Left renal pelvis (tissue), 4 donors: ENCODE measurements around the gene SLC24A3. TPM values are rescaled to one million over a fixed set of nuclear protein-coding genes. Genes with fewer than 3 reads are reported as not detected.

Source experiments
- DNase-seq, 4 donors: peaks; one replicate each; pipeline ENCODE4 v3.0.0-alpha.2; 2013; ENCODE audit warnings: low read depth in 4 of 4, low spot score in 3 of 4
- polyA plus RNA-seq, 4 donors: library from polyadenylated mRNA; unstranded; fragments of 120-200 nt; gene quantifications; one replicate each; pipeline ENCODE4 v1.2.1, GENCODE V29; 2013; ENCODE audit not compliant: insufficient read length in 4 of 4

SLC24A3 gene
- polyA plus RNA-seq, 4 donors = 4.1 to 26.8 (median 6.0) TPM

GRCh38 chr20:19568128-19568527 is 355.7 kb downstream of the SLC24A3 start:
- DNase-seq = no peak

- peak in 1 of 4 donors; percentile 32 for DNase-seq
These were observed 359.6 kb downstream of the SLC24A3 start for GRCh38 chr20:19571996-19572395.

DNA sequence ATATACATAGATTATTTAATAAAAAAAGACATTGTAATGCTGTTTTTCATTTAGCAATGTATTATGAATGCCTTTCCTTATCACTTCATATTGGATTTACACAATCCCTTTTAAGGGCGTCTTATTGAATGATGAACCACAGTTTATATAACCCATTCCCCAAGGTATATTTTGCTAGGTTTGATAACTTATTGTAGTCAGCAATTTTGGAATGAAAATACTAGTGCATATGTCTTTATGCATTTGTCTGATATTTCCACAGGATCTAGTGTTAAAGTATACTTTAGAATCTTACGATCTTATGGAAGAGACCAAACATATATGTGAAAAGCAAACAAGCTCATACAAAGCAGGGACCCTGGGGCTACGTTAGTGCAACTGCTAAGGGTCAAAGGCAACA is 365.2 kb downstream of the SLC24A3 start:
- no peak for DNase-seq

GRCh38 chr20:19582782-19583181 is 370.3 kb downstream of the SLC24A3 start:
- DNase-seq = no peak

- peak in 3 of 4 donors; percentile 41 to 54 (median 49) for DNase-seq
These were observed 371.2 kb downstream of the SLC24A3 start for GRCh38 chr20:19583532-19584175.

DNA sequence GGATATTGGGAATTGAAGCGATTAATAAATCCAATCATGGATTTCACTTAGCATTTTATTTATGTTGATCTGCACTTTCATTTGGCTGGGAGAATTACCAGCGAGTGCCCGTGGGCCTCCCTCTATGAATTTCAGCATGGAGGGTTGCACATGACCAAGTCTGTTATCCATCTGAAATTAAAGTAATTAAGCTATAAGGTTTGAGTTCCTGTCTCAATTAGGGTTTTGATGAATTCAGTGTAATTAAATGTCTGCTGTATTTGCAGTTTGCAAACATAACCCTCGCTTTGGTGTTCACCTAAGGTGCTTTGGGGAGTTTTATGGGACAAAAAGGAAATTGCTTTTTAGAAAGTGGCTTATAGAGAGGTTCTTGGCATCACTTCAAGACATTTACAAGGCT is 375.8 kb downstream of the SLC24A3 start:
- no peak for DNase-seq

- no peak for DNase-seq
These were observed 376.3 kb downstream of the SLC24A3 start for GRCh38 chr20:19588732-19589131.

- DNase-seq = no peak
These were observed 377.4 kb downstream of the SLC24A3 start for GRCh38 chr20:19589787-19590362.

GRCh38 chr20:19590382-19590781 is 377.9 kb downstream of the SLC24A3 start:
- DNase-seq = no peak

GRCh38 chr20:19593762-19594161 is 381.3 kb downstream of the SLC24A3 start:
- no peak for DNase-seq

DNA sequence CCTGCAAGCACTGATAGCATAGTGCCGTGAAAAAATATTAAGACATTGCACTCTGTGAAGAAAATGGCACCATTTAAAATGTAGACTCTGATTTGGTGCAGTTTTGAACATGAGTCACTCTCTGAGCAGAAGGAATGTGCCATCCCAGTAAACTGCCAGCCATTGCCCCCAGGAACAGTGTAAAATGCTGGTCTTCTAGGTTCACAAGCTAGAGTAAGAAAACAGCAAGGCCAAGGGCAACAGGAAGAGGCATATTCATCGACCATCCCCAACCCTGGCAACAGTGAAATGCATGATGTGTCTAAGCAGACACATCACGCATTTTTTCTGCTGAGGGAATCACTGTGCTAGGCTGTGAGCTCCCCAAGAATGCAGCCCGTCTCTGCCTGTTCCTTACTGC is 382.5 kb downstream of the SLC24A3 start:
- no peak for DNase-seq

DNA sequence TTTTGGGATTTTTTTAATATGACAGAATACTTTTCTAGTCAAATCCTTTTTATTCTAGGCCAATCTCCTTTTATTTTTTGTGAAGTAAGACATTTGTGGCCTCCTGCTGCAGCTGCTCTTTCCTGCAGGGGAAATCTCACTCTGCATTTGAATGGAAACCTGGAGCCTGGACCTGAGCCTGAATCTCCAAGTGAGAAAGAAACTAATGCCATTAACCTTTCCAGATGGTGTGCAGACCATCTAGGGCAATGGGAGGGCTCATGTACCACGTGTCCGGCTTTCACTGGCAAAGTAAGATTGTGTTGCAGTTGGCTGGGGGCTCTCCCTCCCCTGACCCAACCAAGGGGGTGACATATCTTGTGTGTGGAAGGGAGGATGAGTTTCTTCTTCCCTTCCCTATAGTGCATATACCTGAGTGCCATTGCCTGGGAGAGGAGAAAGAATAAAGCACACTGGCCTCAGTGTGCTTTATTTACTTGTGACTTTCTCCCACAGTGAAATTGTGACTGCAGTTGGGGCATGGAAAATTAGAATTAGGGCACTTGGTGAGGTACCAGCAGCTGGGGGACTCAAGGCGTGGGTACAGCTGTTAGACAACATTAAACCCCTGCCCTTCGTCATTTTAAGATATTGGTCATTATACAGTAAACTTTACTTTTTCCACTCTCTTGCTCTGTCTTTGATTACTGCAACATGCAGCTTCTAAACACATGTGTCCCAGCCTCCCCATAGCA is 385.8 kb downstream of the SLC24A3 start:
- DNase-seq = no peak

DNA sequence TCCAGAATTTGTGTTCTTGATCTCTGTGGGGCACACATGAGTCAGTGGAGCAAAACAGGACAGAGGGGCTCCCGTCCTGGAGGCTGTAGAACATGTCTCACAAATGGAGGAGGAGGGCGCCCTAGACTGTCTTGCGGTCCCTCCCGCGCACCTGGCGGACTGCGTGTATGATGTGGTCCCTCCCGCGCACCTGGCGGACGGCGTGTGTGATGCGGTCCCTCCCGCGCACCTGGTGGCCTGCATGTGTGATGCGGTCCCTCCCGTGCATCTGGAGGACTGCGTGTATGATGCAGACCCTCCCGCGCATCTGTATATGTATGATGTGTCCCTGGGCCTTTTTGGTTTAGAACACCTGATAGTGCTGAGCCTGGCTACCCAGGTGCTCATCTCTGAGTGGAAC is 386.8 kb downstream of the SLC24A3 start:
- no peak for DNase-seq

GRCh38 chr20:19600042-19600441 is 387.6 kb downstream of the SLC24A3 start:
- DNase-seq = no peak

GRCh38 chr20:19601126-19601810 is 388.8 kb downstream of the SLC24A3 start:
- no peak for DNase-seq

DNA sequence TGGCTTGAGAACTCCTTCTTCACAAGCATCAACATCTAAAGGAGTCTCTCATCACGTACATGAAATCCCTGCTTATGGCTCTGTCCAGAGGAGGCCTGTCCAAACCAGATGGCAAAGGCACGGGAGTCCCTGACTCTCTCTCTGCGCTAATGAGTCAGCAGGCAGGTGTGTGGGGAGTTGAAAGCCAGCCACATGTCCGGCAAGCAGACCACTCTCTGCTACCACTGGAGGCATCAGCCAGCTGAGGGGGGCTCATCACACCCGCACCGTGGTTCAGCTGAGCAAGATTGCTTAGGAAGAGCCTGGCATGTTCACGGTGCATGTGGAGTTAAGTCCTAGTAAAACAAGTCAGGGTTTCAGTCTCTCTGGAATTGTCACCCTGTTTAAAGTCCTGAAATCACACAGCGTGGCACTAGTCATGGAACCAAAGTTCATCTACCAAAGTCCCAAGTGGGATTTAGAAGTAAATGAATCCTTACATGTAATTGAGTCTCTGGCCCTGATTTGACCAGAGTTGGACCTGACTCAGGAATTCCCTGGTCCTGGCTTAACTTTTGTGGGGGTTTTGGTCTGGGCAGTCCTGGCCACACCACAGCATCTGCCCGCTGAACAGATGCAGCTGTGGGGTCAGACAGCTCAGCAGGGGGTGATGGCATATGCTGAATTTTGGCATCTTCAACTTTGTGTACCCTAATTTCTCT is 390.4 kb downstream of the SLC24A3 start:
- DNase-seq = no peak

DNA sequence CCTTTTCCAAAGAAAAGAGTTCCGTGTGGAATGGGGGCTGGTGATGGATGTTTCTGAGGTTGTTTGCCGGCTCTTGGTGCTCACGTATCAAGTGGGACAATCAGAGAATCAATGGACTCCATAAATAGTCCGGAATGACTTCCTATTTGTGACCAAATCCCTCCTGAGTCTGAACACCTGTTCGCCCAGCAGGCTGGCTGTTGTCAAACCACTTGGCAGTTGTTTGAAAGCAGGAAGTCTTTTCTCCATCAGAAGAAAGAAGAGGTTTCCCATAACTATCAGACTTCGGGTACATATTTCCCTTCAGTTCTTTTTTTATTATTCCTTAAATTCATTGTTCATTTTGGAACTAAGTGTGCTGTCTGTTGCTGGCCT is 390.9 kb downstream of the SLC24A3 start:
- DNase-seq = no peak

DNA sequence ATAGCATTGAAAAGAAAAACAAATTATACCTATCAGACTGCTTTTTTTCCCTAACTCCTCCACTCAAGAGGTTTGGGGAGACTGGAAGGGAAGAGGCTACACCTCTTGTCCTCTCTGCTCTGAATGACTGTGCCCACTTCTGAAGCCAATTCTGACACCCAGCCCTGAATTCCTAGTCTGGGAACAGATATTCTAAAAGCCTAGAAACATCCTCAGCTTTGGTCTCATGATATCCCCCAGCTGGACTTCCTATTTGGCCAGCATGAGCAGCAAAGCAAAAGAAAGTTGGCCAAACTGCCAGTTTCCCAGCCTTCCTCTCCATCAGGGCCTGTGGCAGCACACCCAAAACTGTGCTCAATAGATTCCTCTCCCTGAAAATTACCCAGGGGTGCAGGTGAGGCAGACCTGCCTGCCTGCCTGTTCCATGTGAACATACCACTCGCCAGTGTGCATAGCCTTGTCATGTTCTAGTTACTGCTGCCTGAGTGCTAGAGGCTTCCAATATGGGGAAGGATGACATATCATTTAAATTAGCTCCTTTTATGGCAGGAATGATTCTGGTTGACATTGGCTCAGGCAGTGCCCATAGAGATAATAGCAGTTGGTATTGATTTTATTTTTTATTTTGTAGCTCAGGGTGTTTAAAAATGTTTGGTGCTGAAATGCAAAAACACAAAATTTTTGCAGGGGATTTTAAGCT is 393.5 kb downstream of the SLC24A3 start:
- no peak for DNase-seq

GRCh38 chr20:19609642-19610223 is 397.3 kb downstream of the SLC24A3 start:
- no peak for DNase-seq

DNA sequence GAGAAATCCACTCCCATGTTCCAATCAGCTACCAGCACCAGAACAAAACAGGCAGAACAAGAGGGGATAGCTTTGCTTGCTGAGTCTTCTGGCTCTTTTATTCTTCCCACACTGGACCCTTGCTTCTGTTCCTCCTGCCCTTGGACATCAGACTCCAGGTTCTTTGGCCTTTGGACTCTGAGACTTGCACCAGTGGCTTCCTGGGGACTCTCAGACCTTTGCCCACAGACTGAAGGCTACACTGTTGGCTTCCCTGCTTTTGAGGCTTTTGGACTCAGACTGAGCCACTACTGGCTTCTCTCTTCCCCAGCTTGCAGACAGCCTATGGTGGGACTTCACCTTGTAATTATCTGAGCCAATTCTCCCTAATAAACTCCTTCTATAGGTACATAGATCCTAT is 403.2 kb downstream of the SLC24A3 start:
- no peak for DNase-seq
